Measurements from ENCODE around the gene DUXB. TPM values are rescaled to one million over a fixed set of nuclear protein-coding genes. Genes with fewer than 3 reads are reported as not detected.

Gene DUXB, protein sequence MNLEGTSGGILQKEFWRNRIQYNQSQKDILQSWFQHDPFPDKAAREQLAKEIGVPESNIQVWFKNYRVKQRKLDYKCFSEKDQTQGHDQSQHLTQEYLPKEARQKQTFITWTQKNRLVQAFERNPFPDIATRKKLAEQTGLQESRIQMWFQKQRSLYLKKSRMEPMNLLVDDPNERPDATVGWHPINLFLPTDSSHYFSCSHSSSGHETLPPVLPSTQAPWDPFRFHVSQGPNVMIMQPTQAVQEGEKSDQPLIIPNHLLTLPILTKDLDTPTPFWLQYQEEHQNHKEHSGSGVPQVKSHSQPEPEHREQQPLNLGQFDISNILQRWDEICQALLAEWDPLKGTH
- total RNA-seq: not detected in 2 replicates

GRCh38 chr16:75701361-75701760 is at the start of gene DUXB:
Gene DUXB (minus strand): TSS chr16:75701461. CDS start chr16:75701418, 43 bp downstream.

GRCh38 chr16:75726390-75726789 is 25.1 kb upstream of the DUXB start, which contains the start of gene CPHXL:
Gene CPHXL (minus strand): TSS chr16:75726490. CDS start chr16:75726442, 48 bp downstream.

DNA sequence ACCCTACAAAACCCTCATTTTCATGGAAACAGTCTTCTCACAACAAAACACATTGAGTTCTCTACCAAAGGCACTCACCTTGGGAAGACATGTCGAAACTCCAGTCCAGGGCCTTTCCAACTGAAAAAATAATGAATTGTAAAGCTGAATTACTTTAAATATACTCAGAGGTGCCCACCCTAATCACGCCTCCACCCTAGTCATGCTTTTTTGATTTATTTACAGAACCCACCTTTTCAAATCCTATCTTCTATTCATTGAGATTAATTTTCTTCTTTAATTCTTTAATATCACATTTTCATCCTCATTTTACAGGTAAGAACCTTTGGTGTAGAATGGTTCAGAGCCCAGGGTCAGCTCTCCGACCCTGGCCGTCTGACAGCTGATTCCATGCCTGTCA is 24.4 kb downstream of the DUXB start, which contains the start of gene CPHXL2:
Gene CPHXL2, minus strand, starts transcription at position 101 of the 400 bp plus-strand sequence. Its CDS starts 10 bp downstream, at position 91.

DNA sequence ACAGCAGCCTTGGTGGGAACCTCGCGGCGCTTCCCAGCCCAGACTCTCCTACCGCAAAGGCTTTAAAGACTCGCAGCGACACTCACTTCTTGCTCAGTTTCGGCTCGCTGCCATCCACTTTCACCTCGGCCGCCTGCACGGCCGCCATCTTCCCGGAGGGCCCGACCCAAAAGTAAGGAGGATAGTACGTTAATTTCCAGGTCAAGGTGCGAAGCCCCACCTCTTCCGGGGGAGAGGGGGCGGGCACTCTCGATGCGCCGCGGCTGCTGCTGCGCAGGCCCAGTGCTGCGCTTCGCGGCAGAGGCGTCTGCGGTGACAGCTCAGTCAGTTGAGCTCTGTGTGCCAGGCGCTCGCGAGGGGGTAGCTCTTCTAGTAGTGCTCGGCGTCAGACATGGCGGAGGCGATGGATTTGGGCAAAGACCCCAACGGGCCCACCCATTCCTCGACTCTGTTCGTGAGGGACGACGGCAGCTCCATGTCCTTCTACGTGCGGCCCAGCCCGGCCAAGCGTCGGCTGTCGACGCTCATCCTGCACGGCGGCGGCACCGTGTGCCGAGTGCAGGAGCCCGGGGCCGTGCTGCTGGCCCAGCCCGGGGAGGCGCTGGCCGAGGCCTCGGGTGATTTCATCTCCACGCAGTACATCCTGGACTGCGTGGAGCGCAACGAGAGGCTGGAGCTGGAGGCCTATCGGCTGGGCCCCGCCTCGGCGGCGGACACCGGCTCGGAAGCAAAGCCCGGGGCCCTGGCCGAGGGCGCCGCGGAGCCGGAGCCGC is 53.6 kb downstream of the DUXB start, which contains the start of the genes KARS1 and TERF2IP:
Gene KARS1, minus strand, starts transcription at position 174 of the 773 bp plus-strand sequence. Its CDS starts 26 bp downstream, at position 148.
Gene TERF2IP, plus strand, starts transcription at position 282 of the 773 bp plus-strand sequence. Its CDS starts 110 bp downstream, at position 392.

Other genes starting within 250 kb of the DUXB start
- 35.5 and 44.8 TPM in 2 replicates for gene TMEM170A, start 236.8 kb downstream of the DUXB start, total RNA-seq
- gene CHST6, start 206.0 kb downstream of the DUXB start, total RNA-seq: 1.0 and 2.8 TPM in 2 replicates
- gene CHST5, start 165.4 kb downstream of the DUXB start, total RNA-seq: not detected in 2 replicates
- gene TMEM231, start 145.2 kb downstream of the DUXB start, total RNA-seq: 9.9 and 11.2 TPM in 2 replicates
- gene GABARAPL2, start 135.1 kb downstream of the DUXB start, total RNA-seq: 26.0 and 37.9 TPM in 2 replicates
- gene ADAT1, start 78.2 kb downstream of the DUXB start, total RNA-seq: 74.2 and 88.3 TPM in 2 replicates
- 134 and 149 TPM in 2 replicates for gene KARS1, start 53.8 kb downstream of the DUXB start, total RNA-seq
- 33.5 and 38.3 TPM in 2 replicates for gene TERF2IP, start 53.7 kb downstream of the DUXB start, total RNA-seq
- not detected in 2 replicates for gene CPHXL2, start 24.5 kb downstream of the DUXB start, total RNA-seq
- not detected in 2 replicates for gene CPHXL, start 25.0 kb upstream of the DUXB start, total RNA-seq

All from nasal cavity respiratory epithelium epithelial cell of viscerocranial mucosa (primary cell).